PC-9 (cell line): ENCODE data around the gene TSC22D2.

Experiments used
- EZH2 ChIP-seq: fragments of 200-600 bp; sonication (generic); IDR thresholded peaks from 2 replicates; pipeline ENCODE4 v1.8.0; 2017; ENCODE audit warnings: antibody characterized with exemption, low read depth
- TF ChIP-seq, protein P1 (sequence below): fragments of 200-600 bp; sonication (generic); conservative IDR thresholded peaks from 2 replicates; pipeline ENCODE4 v1.6.1; 2017; ENCODE audit warnings: mixed run types, antibody characterized with exemption, mild to moderate bottlenecking, moderate library complexity

DNA sequence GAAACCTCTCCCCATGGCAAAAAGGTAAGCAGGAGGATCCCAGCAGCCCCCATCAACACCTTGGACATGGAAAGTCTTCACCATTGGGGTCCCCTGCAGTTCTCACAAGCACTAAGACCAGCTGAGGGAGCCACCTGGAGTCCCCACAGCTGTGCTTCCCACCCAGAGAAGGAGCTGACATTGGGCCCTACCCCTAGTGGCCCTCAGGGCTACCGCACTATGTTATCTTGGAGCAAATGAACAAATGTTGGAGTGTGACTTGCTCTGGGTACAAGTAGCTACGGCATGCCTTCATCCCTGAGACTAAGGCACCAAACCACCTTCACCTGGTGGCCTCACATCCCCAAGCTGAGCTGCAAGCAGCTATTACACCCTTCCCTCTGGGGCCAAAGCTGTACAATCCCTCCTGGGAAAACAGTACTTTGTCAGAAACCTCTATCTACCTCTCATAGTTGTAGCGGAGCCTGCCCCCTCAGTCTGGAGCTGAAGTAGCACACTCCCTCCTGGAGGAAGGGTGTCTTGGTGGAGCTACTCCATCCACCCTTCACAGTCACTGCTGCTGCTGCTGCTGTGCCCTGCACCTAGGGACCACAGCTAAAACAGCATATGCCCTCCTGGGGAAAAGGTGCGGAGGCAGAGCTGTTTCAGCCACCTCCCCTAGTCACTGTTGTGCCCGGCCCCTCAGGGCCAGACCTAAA is 95.5 kb downstream of the TSC22D2 start:
- TF ChIP-seq, protein P1, sequence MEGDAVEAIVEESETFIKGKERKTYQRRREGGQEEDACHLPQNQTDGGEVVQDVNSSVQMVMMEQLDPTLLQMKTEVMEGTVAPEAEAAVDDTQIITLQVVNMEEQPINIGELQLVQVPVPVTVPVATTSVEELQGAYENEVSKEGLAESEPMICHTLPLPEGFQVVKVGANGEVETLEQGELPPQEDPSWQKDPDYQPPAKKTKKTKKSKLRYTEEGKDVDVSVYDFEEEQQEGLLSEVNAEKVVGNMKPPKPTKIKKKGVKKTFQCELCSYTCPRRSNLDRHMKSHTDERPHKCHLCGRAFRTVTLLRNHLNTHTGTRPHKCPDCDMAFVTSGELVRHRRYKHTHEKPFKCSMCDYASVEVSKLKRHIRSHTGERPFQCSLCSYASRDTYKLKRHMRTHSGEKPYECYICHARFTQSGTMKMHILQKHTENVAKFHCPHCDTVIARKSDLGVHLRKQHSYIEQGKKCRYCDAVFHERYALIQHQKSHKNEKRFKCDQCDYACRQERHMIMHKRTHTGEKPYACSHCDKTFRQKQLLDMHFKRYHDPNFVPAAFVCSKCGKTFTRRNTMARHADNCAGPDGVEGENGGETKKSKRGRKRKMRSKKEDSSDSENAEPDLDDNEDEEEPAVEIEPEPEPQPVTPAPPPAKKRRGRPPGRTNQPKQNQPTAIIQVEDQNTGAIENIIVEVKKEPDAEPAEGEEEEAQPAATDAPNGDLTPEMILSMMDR: no peak
- TF ChIP-seq EZH2: no peak
